PC-3 (cell line): ENCODE data around the gene DCP2.

Experiments
- CTCF ChIP-seq: fragments of 300-600 bp; sonication (generic); conservative IDR thresholded peaks from 2 replicates; pipeline ENCODE4 v1.5.1; 2017; ENCODE audit warnings: antibody characterized with exemption, low read depth, mild to moderate bottlenecking, low read length
- EZH2 ChIP-seq: fragments of 300-600 bp; sonication (generic); IDR thresholded peaks from one replicate; pipeline ENCODE4 v1.6.1; 2017; ENCODE audit warnings: antibody characterized with exemption, mild to moderate bottlenecking, low read length; ENCODE audit not compliant: unreplicated experiment

DNA sequence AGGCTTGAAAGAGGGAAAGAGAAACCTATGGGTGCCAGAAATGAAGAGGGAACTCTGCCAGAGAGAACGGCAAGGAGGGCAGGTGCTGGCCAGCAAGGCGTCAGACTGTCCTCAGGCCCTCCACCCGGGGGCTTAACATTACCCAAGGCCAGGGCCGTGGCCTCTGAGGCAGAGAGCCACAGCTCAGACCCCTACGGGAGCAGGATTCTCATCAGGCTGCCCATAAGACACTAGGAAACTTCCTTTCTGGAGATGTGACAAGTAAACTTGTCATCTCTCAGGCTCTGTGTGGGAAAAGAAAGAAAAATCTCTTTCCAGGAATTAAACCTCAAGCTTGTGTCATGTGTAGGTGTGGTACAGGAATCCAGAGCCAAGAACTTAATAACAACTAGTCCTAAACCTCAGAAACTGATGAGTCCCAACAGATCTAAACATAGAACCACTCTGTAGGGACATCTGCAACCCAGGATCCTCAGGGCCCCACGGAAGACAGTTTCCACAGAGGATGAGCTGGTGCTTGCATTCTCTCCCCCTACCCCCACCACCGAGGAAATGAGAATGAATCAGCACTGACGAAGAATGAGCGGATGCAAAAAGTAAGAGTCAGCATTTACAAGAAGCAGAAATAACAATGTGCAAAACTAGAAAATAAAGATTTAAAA is 74.3 kb downstream of the DCP2 start:
- TF ChIP-seq CTCF (no peak), EZH2 (no peak)
